ENCODE data around the gene MOB1A.

DNA sequence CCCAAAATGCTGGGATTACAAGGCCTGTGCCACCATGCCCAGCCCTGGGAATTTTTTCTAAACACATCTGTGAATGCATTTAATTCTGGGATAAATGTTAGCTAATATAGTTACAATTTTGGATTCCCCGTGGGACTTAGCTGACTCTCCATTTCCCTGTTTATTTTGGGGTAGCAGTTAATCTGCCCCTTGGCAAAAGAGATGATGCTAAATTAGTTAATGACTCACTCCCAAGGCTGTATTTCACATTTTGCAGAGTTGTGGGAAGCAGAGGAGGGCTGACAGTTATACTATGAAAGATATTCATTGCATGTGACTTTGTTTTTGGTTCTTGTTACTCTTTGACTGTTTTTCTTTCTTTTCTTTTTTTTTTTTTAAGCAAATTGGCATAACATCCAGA lies 22.9 kb upstream of the MOB1A start:
- TF ChIP-seq, protein P1, sequence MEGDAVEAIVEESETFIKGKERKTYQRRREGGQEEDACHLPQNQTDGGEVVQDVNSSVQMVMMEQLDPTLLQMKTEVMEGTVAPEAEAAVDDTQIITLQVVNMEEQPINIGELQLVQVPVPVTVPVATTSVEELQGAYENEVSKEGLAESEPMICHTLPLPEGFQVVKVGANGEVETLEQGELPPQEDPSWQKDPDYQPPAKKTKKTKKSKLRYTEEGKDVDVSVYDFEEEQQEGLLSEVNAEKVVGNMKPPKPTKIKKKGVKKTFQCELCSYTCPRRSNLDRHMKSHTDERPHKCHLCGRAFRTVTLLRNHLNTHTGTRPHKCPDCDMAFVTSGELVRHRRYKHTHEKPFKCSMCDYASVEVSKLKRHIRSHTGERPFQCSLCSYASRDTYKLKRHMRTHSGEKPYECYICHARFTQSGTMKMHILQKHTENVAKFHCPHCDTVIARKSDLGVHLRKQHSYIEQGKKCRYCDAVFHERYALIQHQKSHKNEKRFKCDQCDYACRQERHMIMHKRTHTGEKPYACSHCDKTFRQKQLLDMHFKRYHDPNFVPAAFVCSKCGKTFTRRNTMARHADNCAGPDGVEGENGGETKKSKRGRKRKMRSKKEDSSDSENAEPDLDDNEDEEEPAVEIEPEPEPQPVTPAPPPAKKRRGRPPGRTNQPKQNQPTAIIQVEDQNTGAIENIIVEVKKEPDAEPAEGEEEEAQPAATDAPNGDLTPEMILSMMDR (IDR thresholded peaks at IDR 0.05 in 2 of 3, conservative IDR thresholded peaks at IDR 0.05 in 1 of 3; ENCODE audit: borderline replicate concordance in 1 of 3, insufficient read depth in 1 of 3, low read depth in 2 of 3, low read length in 2 of 3), result no peak
- TF ChIP-seq EZH2 (IDR thresholded peaks at IDR 0.05), result no peak
- TF ChIP-seq POLR2A (IDR thresholded peaks at IDR 0.05; ENCODE audit: borderline replicate concordance, extremely low read depth, insufficient read depth, insufficient read length), result no peak
- no peak for TF ChIP-seq EZH2phosphoT487 (IDR thresholded peaks at IDR 0.05; ENCODE audit: borderline replicate concordance)
- no peak for TF ChIP-seq SP1 (IDR thresholded peaks at IDR 0.05; ENCODE audit: low read depth)
- TF ChIP-seq, protein P2, sequence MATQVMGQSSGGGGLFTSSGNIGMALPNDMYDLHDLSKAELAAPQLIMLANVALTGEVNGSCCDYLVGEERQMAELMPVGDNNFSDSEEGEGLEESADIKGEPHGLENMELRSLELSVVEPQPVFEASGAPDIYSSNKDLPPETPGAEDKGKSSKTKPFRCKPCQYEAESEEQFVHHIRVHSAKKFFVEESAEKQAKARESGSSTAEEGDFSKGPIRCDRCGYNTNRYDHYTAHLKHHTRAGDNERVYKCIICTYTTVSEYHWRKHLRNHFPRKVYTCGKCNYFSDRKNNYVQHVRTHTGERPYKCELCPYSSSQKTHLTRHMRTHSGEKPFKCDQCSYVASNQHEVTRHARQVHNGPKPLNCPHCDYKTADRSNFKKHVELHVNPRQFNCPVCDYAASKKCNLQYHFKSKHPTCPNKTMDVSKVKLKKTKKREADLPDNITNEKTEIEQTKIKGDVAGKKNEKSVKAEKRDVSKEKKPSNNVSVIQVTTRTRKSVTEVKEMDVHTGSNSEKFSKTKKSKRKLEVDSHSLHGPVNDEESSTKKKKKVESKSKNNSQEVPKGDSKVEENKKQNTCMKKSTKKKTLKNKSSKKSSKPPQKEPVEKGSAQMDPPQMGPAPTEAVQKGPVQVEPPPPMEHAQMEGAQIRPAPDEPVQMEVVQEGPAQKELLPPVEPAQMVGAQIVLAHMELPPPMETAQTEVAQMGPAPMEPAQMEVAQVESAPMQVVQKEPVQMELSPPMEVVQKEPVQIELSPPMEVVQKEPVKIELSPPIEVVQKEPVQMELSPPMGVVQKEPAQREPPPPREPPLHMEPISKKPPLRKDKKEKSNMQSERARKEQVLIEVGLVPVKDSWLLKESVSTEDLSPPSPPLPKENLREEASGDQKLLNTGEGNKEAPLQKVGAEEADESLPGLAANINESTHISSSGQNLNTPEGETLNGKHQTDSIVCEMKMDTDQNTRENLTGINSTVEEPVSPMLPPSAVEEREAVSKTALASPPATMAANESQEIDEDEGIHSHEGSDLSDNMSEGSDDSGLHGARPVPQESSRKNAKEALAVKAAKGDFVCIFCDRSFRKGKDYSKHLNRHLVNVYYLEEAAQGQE (IDR thresholded peaks at IDR 0.05; ENCODE audit: low read depth), result no peak
- no peak for TF ChIP-seq TCF7L2 (IDR thresholded peaks at IDR 0.05; ENCODE audit: borderline replicate concordance, extremely low read depth, insufficient read depth, insufficient read length)
- no peak for TF ChIP-seq YY1 (IDR thresholded peaks at IDR 0.05; ENCODE audit: extremely low read depth, insufficient replicate concordance, low read depth, low read length)
- TF ChIP-seq, protein P3, sequence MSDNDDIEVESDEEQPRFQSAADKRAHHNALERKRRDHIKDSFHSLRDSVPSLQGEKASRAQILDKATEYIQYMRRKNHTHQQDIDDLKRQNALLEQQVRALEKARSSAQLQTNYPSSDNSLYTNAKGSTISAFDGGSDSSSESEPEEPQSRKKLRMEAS (IDR thresholded peaks at IDR 0.05), result no peak
